Type B pancreatic cell (in vitro differentiated cells): Measurements from ENCODE around the gene CKAP4. TPM values are rescaled to one million over a fixed set of nuclear protein-coding genes. Genes with fewer than 3 reads are reported as not detected.

ENCODE experiments used
- DNase-seq: peaks from one replicate; pipeline ENCODE4 v3.0.0; 2021; ENCODE audit warnings: mixed read lengths; ENCODE audit not compliant: unreplicated experiment; ENCODE audit errors: extremely low spot score
- H3K27ac Mint-ChIP-seq: 2 replicates; pipeline ENCODE4 v1.8.0; 2021; ENCODE audit warnings: mild to moderate bottlenecking, mixed read lengths
- H3K27me3 Mint-ChIP-seq: 2 replicates; pipeline ENCODE4 v1.8.0; 2021; ENCODE audit warnings: mixed read lengths
- H3K36me3 Mint-ChIP-seq: 2 replicates; pipeline ENCODE4 v1.8.0; 2021; ENCODE audit warnings: mixed read lengths
- H3K4me1 Mint-ChIP-seq: one replicate; pipeline ENCODE4 v1.8.0; 2021; ENCODE audit warnings: mixed read lengths; ENCODE audit not compliant: unreplicated experiment
- H3K4me3 Mint-ChIP-seq: 2 replicates; pipeline ENCODE4 v1.8.0; 2021; ENCODE audit warnings: mild to moderate bottlenecking, mixed read lengths
- H3K9me3 Mint-ChIP-seq: 2 replicates; pipeline ENCODE4 v1.8.0; 2021; ENCODE audit warnings: mixed read lengths
- CTCF ChIP-seq: fragments of 200-600 bp; sonication (generic); conservative IDR thresholded peaks from 2 replicates; pipeline ENCODE4 v1.5.0; 2021; ENCODE audit warnings: antibody characterized with exemption, mild to moderate bottlenecking
- total RNA-seq: library from RNA; stranded (reverse); gene quantifications from 2 replicates; pipeline ENCODE4 v1.2.1, GENCODE V29; 2021; ENCODE audit warnings: low replicate concordance

CKAP4 gene
- total RNA-seq, 1 donor from 2014 or later, result 95.9 TPM

GRCh38 chr12:106195621-106196027, 52.2 kb downstream of the CKAP4 start:
- no peak for DNase-seq
- no peak for TF ChIP-seq CTCF
- H3K36me3 Mint-ChIP-seq, result no peaks in the 10 kb centered on the region
- no peaks in the 10 kb centered on the region for H3K9me3 Mint-ChIP-seq
- H3K27me3 Mint-ChIP-seq, result no peaks in the 10 kb centered on the region
- H3K27ac Mint-ChIP-seq, result no peak overlapping the region
- no peaks in the 10 kb centered on the region for H3K4me1 Mint-ChIP-seq
- no peak overlapping the region for H3K4me3 Mint-ChIP-seq

GRCh38 chr12:106194351-106194750, 53.5 kb downstream of the CKAP4 start:
- Mint-ChIP-seq H3K27ac (no peak overlapping the region), H3K4me3 (no peak overlapping the region), H3K4me1 (peaks cover 2% of the 10 kb centered on the region), H3K36me3 (no peaks in the 10 kb centered on the region), H3K27me3 (no peaks in the 10 kb centered on the region), H3K9me3 (no peaks in the 10 kb centered on the region)
- TF ChIP-seq CTCF, result no peak
- no peak for DNase-seq

- no peak overlapping the region for H3K4me3 Mint-ChIP-seq
- no peaks in the 10 kb centered on the region for H3K36me3 Mint-ChIP-seq
- DNase-seq, result no peak
- H3K4me1 Mint-ChIP-seq, result peaks cover 4% of the 10 kb centered on the region
- H3K27me3 Mint-ChIP-seq, result no peaks in the 10 kb centered on the region
- no peaks in the 10 kb centered on the region for H3K9me3 Mint-ChIP-seq
- TF ChIP-seq CTCF, result no peak
- no peak overlapping the region for H3K27ac Mint-ChIP-seq
Observed at GRCh38 chr12:106193394-106194215, 54.2 kb downstream of the CKAP4 start.

- no peak for DNase-seq
- no peak for TF ChIP-seq CTCF
- no peak overlapping the region for H3K27ac Mint-ChIP-seq
Observed at GRCh38 chr12:106192659-106193393, 55.0 kb downstream of the CKAP4 start.

GRCh38 chr12:106190581-106190980, 57.2 kb downstream of the CKAP4 start:
- DNase-seq, result no peak
- Mint-ChIP-seq H3K4me3 (no peak overlapping the region), H3K27me3 (no peaks in the 10 kb centered on the region), H3K4me1 (peaks cover 9% of the 10 kb centered on the region), H3K9me3 (no peaks in the 10 kb centered on the region), H3K36me3 (no peaks in the 10 kb centered on the region), H3K27ac (no peak overlapping the region)
- no peak for TF ChIP-seq CTCF

More at GRCh38 chr12:106192659-106193393, 55.0 kb downstream of the CKAP4 start:
- H3K9me3 Mint-ChIP-seq, result no peaks in the 10 kb centered on the region
- H3K4me3 Mint-ChIP-seq, result no peak overlapping the region
- H3K36me3 Mint-ChIP-seq, result no peaks in the 10 kb centered on the region
- H3K27me3 Mint-ChIP-seq, result no peaks in the 10 kb centered on the region
- peaks cover 4% of the 10 kb centered on the region for H3K4me1 Mint-ChIP-seq
